Peyer's patch (tissue), 4 donors: ENCODE data around the gene STXBP1. TPM values are rescaled to one million over a fixed set of nuclear protein-coding genes. Genes with fewer than 3 reads are reported as not detected.

Experiments
- DNase-seq, 3 donors: peaks; one replicate each; pipeline ENCODE4 v3.0.0-alpha.2; 2017 to 2019
- H3K27ac ChIP-seq, 4 donors: fragments of 200-600 bp; sonication (generic); one replicate each; pipeline ENCODE4 v1.5.1; 2016 to 2019
- H3K27me3 ChIP-seq, 2 donors: fragments of 200-600 bp; sonication (generic); one replicate each; pipeline ENCODE4 v1.5.1; 2019
- H3K36me3 ChIP-seq, 3 donors: fragments of 200-600 bp; sonication (generic); one replicate each; pipeline ENCODE4 v1.5.1; 2016 to 2019
- H3K4me1 ChIP-seq, 4 donors: fragments of 200-600 bp; sonication (generic); one replicate each; pipeline ENCODE4 v1.5.1; 2016 to 2019
- H3K4me3 ChIP-seq, 4 donors: fragments of 200-600 bp; sonication (generic); 1 replicate in 3 of 4; 2 replicates in 1 of 4; pipeline ENCODE4 v1.5.1; 2016 to 2019; ENCODE audit warnings: mild to moderate bottlenecking in 1 of 4
- H3K9me3 ChIP-seq, 4 donors: fragments of 200-600 bp; sonication (generic); one replicate each; pipeline ENCODE4 v1.5.1; 2016 to 2019; ENCODE audit warnings: mild to moderate bottlenecking in 1 of 4
- CTCF ChIP-seq, 6 experiments: fragments of 450-650 bp in 4 of 6; fragments of 200-600 bp in 2 of 6; sonication (generic) in 1 of 6; IDR thresholded peaks; one replicate each; pipeline ENCODE4 v1.5.1; 2017 to 2019; ENCODE audit warnings: antibody characterized with exemption in 6 of 6, mild to moderate bottlenecking in 3 of 6, moderate library complexity in 1 of 6
- POLR2A ChIP-seq, 2 donors: fragments of 450-650 bp; IDR thresholded peaks; one replicate each; pipeline ENCODE4 v1.5.1; 2017; ENCODE audit warnings: antibody characterized with exemption in 2 of 2, mild to moderate bottlenecking in 2 of 2, moderate library complexity in 2 of 2
- total RNA-seq, 4 donors: library from RNA; depleted of rRNA; stranded (reverse); fragments of >200 nt; gene quantifications; one replicate each; pipeline ENCODE4 v1.1.0, GENCODE V29; 2016

Gene STXBP1
- total RNA-seq, 4 donors from 2014 or later: 4.4 to 90.8 (median 12.6) TPM

GRCh38 chr9:127724012-127724411 is 111.9 kb downstream of the STXBP1 start:
- no peaks in the 10 kb centered on the region for H3K27me3 ChIP-seq

GRCh38 chr9:127726871-127727270 is 114.8 kb downstream of the STXBP1 start:
- no peaks in the 10 kb centered on the region for H3K27me3 ChIP-seq
- H3K9me3 ChIP-seq: no peaks in the 10 kb centered on the region
- H3K27ac ChIP-seq: no peak overlapping the region
- TF ChIP-seq POLR2A (IDR thresholded peaks at IDR 0.05) (no peak), CTCF (IDR thresholded peaks at IDR 0.05) (no peak)
- H3K4me1 ChIP-seq: peaks cover 0 to 6% (median 0%) of the 10 kb centered on the region in 4 donors
- DNase-seq: no peak
- H3K4me3 ChIP-seq: no peak overlapping the region
- H3K36me3 ChIP-seq: peaks cover 0 to 5% (median 0%) of the 10 kb centered on the region in 3 donors

More at GRCh38 chr9:127724012-127724411, 111.9 kb downstream of the STXBP1 start:
- Histone ChIP-seq H3K36me3 (no peaks in the 10 kb centered on the region), H3K27ac (no peak overlapping the region), H3K9me3 (no peaks in the 10 kb centered on the region), H3K4me3 (no peak overlapping the region), H3K4me1 (peaks cover 0 to 7% (median 0%) of the 10 kb centered on the region in 4 donors)
- no peak for DNase-seq
- TF ChIP-seq POLR2A (IDR thresholded peaks at IDR 0.05): no peak
- no peak for TF ChIP-seq CTCF (IDR thresholded peaks at IDR 0.05)

- TF ChIP-seq CTCF (IDR thresholded peaks at IDR 0.05) (no peak), POLR2A (IDR thresholded peaks at IDR 0.05) (no peak)
These were observed 116.7 kb downstream of the STXBP1 start for GRCh38 chr9:127728808-127729207.

GRCh38 chr9:127729522-127730256 is 117.6 kb downstream of the STXBP1 start:
- no peak overlapping the region for H3K27ac ChIP-seq
- no peak overlapping the region for H3K4me3 ChIP-seq
- peaks cover 0 to 15% (median 0%) of the 10 kb centered on the region in 3 donors for H3K36me3 ChIP-seq
- TF ChIP-seq POLR2A (IDR thresholded peaks at IDR 0.05): no peak
- no peak for TF ChIP-seq CTCF (IDR thresholded peaks at IDR 0.05)
- DNase-seq: no peak
- H3K9me3 ChIP-seq: no peaks in the 10 kb centered on the region
- no peaks in the 10 kb centered on the region for H3K27me3 ChIP-seq
- H3K4me1 ChIP-seq: peaks cover 0 to 6% (median 3%) of the 10 kb centered on the region in 4 donors

More at GRCh38 chr9:127728808-127729207, 116.7 kb downstream of the STXBP1 start:
- H3K4me1 ChIP-seq: no peaks in the 10 kb centered on the region
- H3K27me3 ChIP-seq: no peaks in the 10 kb centered on the region
- H3K4me3 ChIP-seq: no peak overlapping the region
- H3K27ac ChIP-seq: no peak overlapping the region
- no peaks in the 10 kb centered on the region for H3K9me3 ChIP-seq
- no peak for DNase-seq
- peaks cover 0 to 15% (median 0%) of the 10 kb centered on the region in 3 donors for H3K36me3 ChIP-seq

- Histone ChIP-seq H3K4me1 (peaks cover 0 to 7% (median 3%) of the 10 kb centered on the region in 4 donors), H3K27ac (no peak overlapping the region), H3K9me3 (no peaks in the 10 kb centered on the region), H3K36me3 (peaks cover 0 to 15% (median 0%) of the 10 kb centered on the region in 3 donors), H3K4me3 (no peak overlapping the region), H3K27me3 (no peaks in the 10 kb centered on the region)
- no peak for DNase-seq
- TF ChIP-seq CTCF (IDR thresholded peaks at IDR 0.05) (no peak), POLR2A (IDR thresholded peaks at IDR 0.05) (no peak)
These were observed 118.2 kb downstream of the STXBP1 start for GRCh38 chr9:127730262-127730661.
